Endodermal cell (in vitro differentiated cells): ENCODE data around the gene SEPTIN3. TPM values are rescaled to one million over a fixed set of nuclear protein-coding genes. Genes with fewer than 3 reads are reported as not detected.

Experiments
- DNase-seq: peaks from one replicate; pipeline ENCODE4 v3.0.0-alpha.2; 2017
- H3K27ac ChIP-seq: 2 replicates; pipeline ENCODE4 v1.5.1; 2013; ENCODE audit warnings: mild to moderate bottlenecking, low read depth, low read length, moderate library complexity
- H3K27me3 ChIP-seq: 2 replicates; pipeline ENCODE4 v1.6.1; 2013; ENCODE audit warnings: mild to moderate bottlenecking, low read length, moderate library complexity; ENCODE audit not compliant: insufficient read depth, control insufficient read depth, poor library complexity, severe bottlenecking
- H3K36me3 ChIP-seq: 2 replicates; pipeline ENCODE4 v1.7.0; 2013; ENCODE audit warnings: mild to moderate bottlenecking, low read length, moderate library complexity; ENCODE audit not compliant: control insufficient read depth, insufficient read depth
- H3K4me1 ChIP-seq: one replicate; pipeline ENCODE4 v1.7.0; 2013; ENCODE audit warnings: low read length; ENCODE audit not compliant: control insufficient read depth, insufficient read depth
- H3K4me3 ChIP-seq: 2 replicates; pipeline ENCODE4 v1.5.1; 2013; ENCODE audit warnings: mild to moderate bottlenecking, low read length, moderate library complexity
- H3K9ac ChIP-seq: 2 replicates; pipeline ENCODE4 v1.6.1; 2013; ENCODE audit warnings: mild to moderate bottlenecking, low read length, moderate library complexity; ENCODE audit not compliant: poor library complexity, severe bottlenecking; ENCODE audit errors: extremely low read depth
- H3K9me3 ChIP-seq: 2 replicates; pipeline ENCODE4 v1.6.1; 2013; ENCODE audit warnings: mild to moderate bottlenecking, low read length, moderate library complexity; ENCODE audit not compliant: control insufficient read depth
- H3K27ac Mint-ChIP-seq: 2 replicates; pipeline ENCODE4 v1.8.0; 2020; ENCODE audit warnings: mixed read lengths
- H3K27me3 Mint-ChIP-seq: 2 replicates; pipeline ENCODE4 v1.8.0; 2021; ENCODE audit warnings: mild to moderate bottlenecking, mixed read lengths; ENCODE audit not compliant: insufficient read depth
- H3K36me3 Mint-ChIP-seq: 2 replicates; pipeline ENCODE4 v1.8.0; 2020; ENCODE audit warnings: low read depth, mixed read lengths
- H3K4me1 Mint-ChIP-seq: 2 replicates; pipeline ENCODE4 v1.8.0; 2020; ENCODE audit warnings: mixed read lengths
- H3K4me3 Mint-ChIP-seq: 2 replicates; pipeline ENCODE4 v1.8.0; 2020; ENCODE audit warnings: mild to moderate bottlenecking, moderate library complexity, mixed read lengths
- H3K9me3 Mint-ChIP-seq: 2 replicates; pipeline ENCODE4 v1.8.0; 2020; ENCODE audit warnings: mild to moderate bottlenecking, mixed read lengths
- CTCF ChIP-seq: fragments of 200-600 bp; sonication (generic); conservative IDR thresholded peaks from 2 replicates; pipeline ENCODE4 v1.5.0; 2021; ENCODE audit warnings: antibody characterized with exemption, mild to moderate bottlenecking
- WGBS, 2 experiments: methylation state at CpG; one replicate each; pipeline versions ENCODE4 v1.1.5 to v1.1.7; 2013; ENCODE audit warnings: missing lambda C conversion rate in 2 of 2, mixed read lengths in 1 of 2; ENCODE audit not compliant: insufficient coverage in 1 of 2, insufficient read length in 1 of 2; 5-methylcytosine and 5-hydroxymethylcytosine counted together
- total RNA-seq, 2 donors: library from RNA; stranded (reverse); fragmentation: NEBNext Ultra II Directional in 1 of 2; extraction: Animal tissue kit (Norgen Biotek cat#: 25700) in 1 of 2; gene quantifications; 2 replicates in 1 of 2; 3 replicates in 1 of 2; pipeline ENCODE4 v1.2.1, GENCODE V29; 2021

SEPTIN3 gene
- total RNA-seq, 2 donors from 2014 or later, result 10.9 to 13.9 TPM

- Histone ChIP-seq H3K9ac (no peak overlapping the region), H3K4me1 (no peaks in the 10 kb centered on the region), H3K4me3 (no peak overlapping the region), H3K9me3 (no peaks in the 10 kb centered on the region), H3K36me3 (no peaks in the 10 kb centered on the region), H3K27ac (no peak overlapping the region), H3K27me3 (peaks cover 53% of the 10 kb centered on the region)
- H3K4me1 Mint-ChIP-seq, result peaks cover 6% of the 10 kb centered on the region
- H3K9me3 Mint-ChIP-seq, result no peaks in the 10 kb centered on the region
- 71 to 83% methylated on average over 10 to 12 of the region's 12 CpGs for WGBS, 2 experiments
- TF ChIP-seq CTCF, result no peak
- no peaks in the 10 kb centered on the region for H3K36me3 Mint-ChIP-seq
- H3K27ac Mint-ChIP-seq, result no peak overlapping the region
- no peak for DNase-seq
- peaks cover 74% of the 10 kb centered on the region for H3K27me3 Mint-ChIP-seq
- H3K4me3 Mint-ChIP-seq, result peak overlapping the region; percentile 60
These were observed 6.2 kb downstream of the SEPTIN3 start for GRCh38 chr22:41975299-41976069.

DNA sequence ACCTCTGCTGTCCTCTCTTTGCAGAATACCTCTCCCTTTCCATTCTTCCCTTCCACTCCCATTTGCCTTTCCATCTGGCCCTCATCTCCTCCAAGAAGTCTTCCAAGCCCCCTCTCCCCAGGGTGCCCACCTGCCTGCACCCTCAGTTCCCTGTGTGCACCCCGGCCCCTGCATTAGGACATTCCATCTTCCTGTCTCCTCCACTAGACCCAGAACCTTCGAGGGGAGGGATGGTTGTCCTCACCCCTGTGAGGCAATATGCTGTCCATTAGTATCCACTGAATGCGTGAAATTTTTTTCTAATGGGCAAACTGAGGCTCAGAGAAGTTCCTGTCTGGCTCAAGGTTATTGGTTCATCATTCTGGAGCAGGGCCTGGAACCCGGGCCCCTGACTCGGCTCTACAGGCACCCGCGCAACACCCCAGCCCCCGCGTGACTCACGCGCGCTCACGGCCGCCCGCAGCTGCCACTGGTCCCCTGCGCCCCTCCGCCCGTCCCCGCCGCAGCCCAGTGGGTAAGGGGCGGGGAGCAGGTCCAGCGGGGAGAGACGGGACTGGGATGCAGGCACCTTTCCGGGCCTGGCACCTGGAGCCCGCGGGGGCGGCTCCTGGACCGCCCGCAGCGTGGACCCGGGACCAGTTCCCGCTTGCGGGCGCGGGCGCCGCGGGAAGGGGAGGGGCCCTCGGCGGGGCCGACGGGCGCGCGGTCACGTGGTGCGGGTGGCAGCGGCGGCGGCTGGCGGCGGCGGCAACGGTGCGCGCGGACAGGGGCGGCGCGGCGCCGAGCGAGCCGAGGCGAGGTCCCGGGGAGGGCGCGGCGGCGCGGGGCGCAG is 7.0 kb downstream of the SEPTIN3 start:
- Histone ChIP-seq H3K9ac (no peak overlapping the region), H3K36me3 (no peaks in the 10 kb centered on the region), H3K4me3 (peak overlapping the region; percentile 73), H3K27ac (no peak overlapping the region), H3K9me3 (no peaks in the 10 kb centered on the region), H3K27me3 (peaks cover 53% of the 10 kb centered on the region), H3K4me1 (no peaks in the 10 kb centered on the region)
- Mint-ChIP-seq H3K9me3 (no peaks in the 10 kb centered on the region), H3K36me3 (no peaks in the 10 kb centered on the region), H3K27me3 (peaks cover 67% of the 10 kb centered on the region), H3K4me3 (peak overlapping the region; percentile 60), H3K27ac (no peak overlapping the region), H3K4me1 (peaks cover 6% of the 10 kb centered on the region)
- TF ChIP-seq CTCF, result no peak
- WGBS, 2 experiments, result 4 to 20% methylated on average over 11 to 72 of the region's 72 CpGs
- DNase-seq, result peak; percentile 75

- peaks cover 62% of the 10 kb centered on the region for H3K27me3 Mint-ChIP-seq
- no peaks in the 10 kb centered on the region for H3K9me3 ChIP-seq
- H3K4me3 ChIP-seq, result peak overlapping the region; percentile 75
- H3K27me3 ChIP-seq, result peaks cover 53% of the 10 kb centered on the region
- H3K4me3 Mint-ChIP-seq, result peak overlapping the region; percentile 52
- peak overlapping the region; percentile 52 for H3K9ac ChIP-seq
- peak overlapping the region; percentile 9 for H3K27ac ChIP-seq
- H3K9me3 Mint-ChIP-seq, result no peaks in the 10 kb centered on the region
- H3K4me1 ChIP-seq, result no peaks in the 10 kb centered on the region
- WGBS, 2 experiments, result 6 to 7% methylated on average over 20 to 46 of the region's 46 CpGs
- H3K4me1 Mint-ChIP-seq, result peaks cover 6% of the 10 kb centered on the region
- no peaks in the 10 kb centered on the region for H3K36me3 ChIP-seq
- H3K36me3 Mint-ChIP-seq, result no peaks in the 10 kb centered on the region
- TF ChIP-seq CTCF, result peak; percentile 21
- DNase-seq, result peak; percentile 69
- no peak overlapping the region for H3K27ac Mint-ChIP-seq
These were observed 7.8 kb downstream of the SEPTIN3 start for GRCh38 chr22:41976961-41977566.
